NCI-H187 treated with DMSO at 0.1 percent for 48 hours (cell line): Measurements from ENCODE around the gene AURKB.
"Not testable (repeated sequence)": the region's sequence is repeated elsewhere in the genome, so short reads cannot be mapped to it uniquely, and the experiment has no call there.

Experiments
- DNase-seq: peaks from one replicate; lab custom pipeline; 2025; lab: John Stamatoyannopoulos, UW

The AURKB gene

GRCh38 chr17:8209907-8210760, at the start of gene AURKB:
Gene AURKB, minus strand, starts transcription at chr17:8210575. Its CDS starts 351 bp downstream, at chr17:8210224.
- no peak for DNase-seq

GRCh38 chr17:8257801-8258200, 47.4 kb upstream of the AURKB start:
- no peak for DNase-seq

- no peak for DNase-seq
Observed at GRCh38 chr17:8256691-8257090, 46.3 kb upstream of the AURKB start.

- DNase-seq: no peak
Observed at GRCh38 chr17:8256291-8256690, 45.9 kb upstream of the AURKB start.

- DNase-seq: no peak
Observed at GRCh38 chr17:8255499-8255898, 45.1 kb upstream of the AURKB start.

- no peak for DNase-seq
Observed at GRCh38 chr17:8254881-8255280, 44.5 kb upstream of the AURKB start.

- no peak for DNase-seq
Observed at GRCh38 chr17:8253801-8254200, 43.4 kb upstream of the AURKB start.

- DNase-seq: not testable (repeated sequence)
Observed at GRCh38 chr17:8251411-8251810, 41.0 kb upstream of the AURKB start.

GRCh38 chr17:8249621-8250500, 39.5 kb upstream of the AURKB start:
- no peak for DNase-seq

GRCh38 chr17:8248751-8249607, 38.6 kb upstream of the AURKB start, which contains the start of gene PFAS:
Gene PFAS, plus strand, starts transcription at chr17:8249289. Its CDS starts 4,649 bp downstream, at chr17:8253938.
- DNase-seq: peak; percentile 18

GRCh38 chr17:8244768-8245167, 34.4 kb upstream of the AURKB start:
- DNase-seq: no peak

GRCh38 chr17:8243827-8244226, 33.5 kb upstream of the AURKB start:
- no peak for DNase-seq

GRCh38 chr17:8237886-8238285, 27.5 kb upstream of the AURKB start:
- DNase-seq: no peak

- DNase-seq: peak; percentile 25
Observed at GRCh38 chr17:8237175-8237574, 26.8 kb upstream of the AURKB start.

GRCh38 chr17:8235676-8236075, 25.3 kb upstream of the AURKB start:
- no peak for DNase-seq

GRCh38 chr17:8234361-8235270, 24.2 kb upstream of the AURKB start:
- no peak for DNase-seq

GRCh38 chr17:8231701-8232100, 21.3 kb upstream of the AURKB start:
- no peak for DNase-seq

- DNase-seq: no peak
Observed at GRCh38 chr17:8227238-8227581, 16.8 kb upstream of the AURKB start.

- DNase-seq: no peak
Observed at GRCh38 chr17:8226536-8227237, 16.3 kb upstream of the AURKB start.

GRCh38 chr17:8225813-8226535, 15.6 kb upstream of the AURKB start:
- DNase-seq: no peak
